SK-N-SH (cell line): ENCODE results near the gene SETD7. TPM values are rescaled to one million over a fixed set of nuclear protein-coding genes. Genes with fewer than 3 reads are reported as not detected.

ENCODE experiments used
- CTCF ChIA-PET: fragments of 300-600, 350-600 bp; formaldehyde crosslinking; extraction: SDS; loops from one replicate; lab custom pipeline; 2021; lab: Yijun Ruan, JAX
- POLR2A ChIA-PET: fragments of 350-600 bp; sonication (Branson Sonifier 250); formaldehyde crosslinking; extraction: SDS; loops from one replicate; lab custom pipeline; 2020; ENCODE audit warnings: antibody characterized with exemption, inconsistent platforms; lab: Yijun Ruan, JAX
- DNase-seq: peaks from one replicate; pipeline ENCODE4 v3.0.0; 2012
- H2AFZ ChIP-seq: fragments of 200-600 bp; sonication (generic); 2 replicates; pipeline ENCODE4 v1.8.1; 2016; ENCODE audit warnings: antibody characterized with exemption, mild to moderate bottlenecking, low read depth
- H3F3A ChIP-seq: fragments of 200-600 bp; sonication (generic); replicated peaks from 2 replicates; pipeline ENCODE3; 2016; ENCODE audit warnings: antibody characterized with exemption, mild to moderate bottlenecking; ENCODE audit not compliant: insufficient read depth
- H3K27ac ChIP-seq, 2 experiments: fragments of 200-500 bp in 1 of 2; fragments of 200-600 bp in 1 of 2; sonication (Bioruptor generic) in 1 of 2; sonication (generic), shearing (Covaris generic) in 1 of 2; 2 replicates each; pipeline versions ENCODE4 v1.5.1 to v1.6.1; 2014 to 2016; ENCODE audit warnings: low read depth in 2 of 2, inconsistent platforms in 1 of 2, low read length in 1 of 2, mild to moderate bottlenecking in 1 of 2, mixed read lengths in 1 of 2
- H3K27me3 ChIP-seq: fragments of 200-600 bp; sonication (generic), shearing (Covaris generic); 2 replicates; pipeline ENCODE4 v1.6.1; 2016; ENCODE audit warnings: mixed run types; ENCODE audit not compliant: insufficient read depth
- H3K36me3 ChIP-seq, 2 experiments: fragments of 200-500 bp in 1 of 2; fragments of 200-600 bp in 1 of 2; sonication (Bioruptor generic) in 1 of 2; sonication (generic) in 1 of 2; replicated peaks in 1 of 2; 2 replicates each; pipeline versions ENCODE3 to v1.5.1; 2014 to 2016; ENCODE audit warnings: low read length in 1 of 2, mild to moderate bottlenecking in 1 of 2; ENCODE audit not compliant: insufficient read depth in 2 of 2, control insufficient read depth in 1 of 2
- H3K4me1 ChIP-seq, 2 experiments: fragments of 200-500 bp in 1 of 2; fragments of 200-600 bp in 1 of 2; sonication (Bioruptor generic) in 1 of 2; sonication (generic), shearing (Covaris generic) in 1 of 2; 2 replicates each; pipeline versions ENCODE4 v1.5.1 to v1.6.1; 2014 to 2016; ENCODE audit warnings: low read depth in 1 of 2, low read length in 1 of 2, mixed run types in 1 of 2; ENCODE audit not compliant: insufficient read depth in 2 of 2, control insufficient read depth in 1 of 2
- H3K4me2 ChIP-seq: fragments of 200-600 bp; sonication (generic), shearing (Covaris generic); 2 replicates; pipeline ENCODE4 v1.6.1; 2017; ENCODE audit warnings: mixed run types
- H3K4me3 ChIP-seq, 2 experiments: fragments of 200-500 bp in 1 of 2; fragments of 200-600 bp in 1 of 2; sonication (Bioruptor generic) in 1 of 2; sonication (generic), shearing (Covaris generic) in 1 of 2; 2 replicates each; pipeline versions ENCODE4 v1.5.1 to v1.8.1; 2014 to 2016; ENCODE audit warnings: low read depth in 2 of 2, inconsistent platforms in 1 of 2, low read length in 1 of 2, mild to moderate bottlenecking in 1 of 2, mixed read lengths in 1 of 2, moderate library complexity in 1 of 2
- H3K79me2 ChIP-seq: fragments of 200-600 bp; sonication (generic); 2 replicates; pipeline ENCODE4 v1.8.1; 2017; ENCODE audit warnings: mild to moderate bottlenecking; ENCODE audit not compliant: insufficient read depth
- H3K9ac ChIP-seq: fragments of 200-600 bp; sonication (generic); 2 replicates; pipeline ENCODE4 v1.6.1; 2017; ENCODE audit warnings: mixed run types
- H3K9me2 ChIP-seq: fragments of 200-600 bp; sonication (generic); 2 replicates; pipeline ENCODE4 v1.6.1; 2017; ENCODE audit warnings: mixed run types
- H3K9me3 ChIP-seq: fragments of 200-600 bp; sonication (generic); 2 replicates; pipeline ENCODE4 v1.6.1; 2017; ENCODE audit warnings: mixed run types, mild to moderate bottlenecking, moderate library complexity
- H4K20me1 ChIP-seq: fragments of 200-600 bp; sonication (generic); 2 replicates; pipeline ENCODE4 v1.6.1; 2017; ENCODE audit warnings: mild to moderate bottlenecking, mixed run types; ENCODE audit not compliant: insufficient read depth
- ELF1 ChIP-seq: IDR thresholded peaks from 2 replicates; pipeline ENCODE4 v1.4.0; 2012
- EP300 ChIP-seq, 2 experiments: IDR thresholded peaks; 2 replicates each; pipeline versions ENCODE4 v1.4.0 to v1.6.1; 2012; ENCODE audit warnings: borderline replicate concordance in 1 of 2, low read depth in 1 of 2, low read length in 1 of 2
- FOSL2 ChIP-seq: IDR thresholded peaks from 2 replicates; pipeline ENCODE4 v1.4.0; 2012; ENCODE audit warnings: low read depth, mild to moderate bottlenecking, moderate library complexity, borderline replicate concordance
- FOXJ3 ChIP-seq: sonication (generic); formaldehyde crosslinking; IDR thresholded peaks from 2 replicates; pipeline ENCODE4 v1.5.1; 2020; ENCODE audit warnings: mild to moderate bottlenecking, missing genetic modification reagents
- GATA2 ChIP-seq: sonication (generic); formaldehyde crosslinking; IDR thresholded peaks from 2 replicates; pipeline ENCODE4 v1.5.0; 2020; ENCODE audit warnings: mild to moderate bottlenecking, missing genetic modification reagents
- JUND ChIP-seq: IDR thresholded peaks from 2 replicates; pipeline ENCODE4 v1.4.0; 2012
- MEF2A ChIP-seq: IDR thresholded peaks from 2 replicates; pipeline ENCODE4 v1.4.0; 2012; ENCODE audit warnings: low read depth, borderline replicate concordance
- MXI1 ChIP-seq: IDR thresholded peaks from 2 replicates; pipeline ENCODE4 v1.6.1; 2012; ENCODE audit warnings: mild to moderate bottlenecking, low read depth, low read length, improper control_type of control experiment
- NFIC ChIP-seq: IDR thresholded peaks from 2 replicates; pipeline ENCODE4 v1.4.0; 2012; ENCODE audit warnings: borderline replicate concordance
- POLR2AphosphoS5 ChIP-seq: IDR thresholded peaks from 2 replicates; pipeline ENCODE4 v1.6.1; 2012; ENCODE audit warnings: low read depth, low read length
- RAD21 ChIP-seq: IDR thresholded peaks from 2 replicates; pipeline ENCODE4 v1.6.1; 2012; ENCODE audit warnings: mild to moderate bottlenecking, low read length
- RXRA ChIP-seq: IDR thresholded peaks from 2 replicates; pipeline ENCODE4 v1.4.0; 2012; ENCODE audit warnings: low read depth, mild to moderate bottlenecking, borderline replicate concordance
- TAF1 ChIP-seq: IDR thresholded peaks from 2 replicates; pipeline ENCODE4 v1.6.1; 2012; ENCODE audit warnings: low read depth, mild to moderate bottlenecking, low read length, moderate library complexity, borderline replicate concordance
- TEAD4 ChIP-seq: IDR thresholded peaks from 2 replicates; pipeline ENCODE4 v1.4.0; 2012; ENCODE audit warnings: mild to moderate bottlenecking, borderline replicate concordance; ENCODE audit not compliant: insufficient read depth
- YY1 ChIP-seq: IDR thresholded peaks from 2 replicates; pipeline ENCODE4 v1.4.0; 2012; ENCODE audit warnings: low read depth, mild to moderate bottlenecking
- WGBS: methylation state at CpG from one replicate; pipeline ENCODE4 v1.1.6; 2017; ENCODE audit warnings: low lambda C conversion rate; 5-methylcytosine and 5-hydroxymethylcytosine counted together
- polyA plus RNA-seq, 3 experiments: library from polyadenylated mRNA; depleted of rRNA; stranded (reverse); fragments of >200 nt; gene quantifications; 2 replicates each; pipeline ENCODE4 v1.2.3, GENCODE V29; 2012
- TF ChIP-seq, protein P1 (sequence below): IDR thresholded peaks from 2 replicates; pipeline ENCODE4; 2012
- TF ChIP-seq, protein P2 (sequence below): IDR thresholded peaks from 2 replicates; pipeline ENCODE4 v1.4.0; 2012; ENCODE audit warnings: low read depth
- TF ChIP-seq, protein P3 (sequence below): IDR thresholded peaks from 2 replicates; pipeline ENCODE4 v1.4.0; 2012; ENCODE audit warnings: low read depth, borderline replicate concordance
- TF ChIP-seq, protein P4 (sequence below): fragments of 200-600 bp; sonication (generic); IDR thresholded peaks from 2 replicates; pipeline ENCODE4 v1.6.1; 2017; ENCODE audit warnings: antibody characterized with exemption, mild to moderate bottlenecking, moderate library complexity

Gene SETD7
- polyA plus RNA-seq, 1 of the 3 experiments (the other 2 are of a cell fraction): 5.0 TPM

DNA sequence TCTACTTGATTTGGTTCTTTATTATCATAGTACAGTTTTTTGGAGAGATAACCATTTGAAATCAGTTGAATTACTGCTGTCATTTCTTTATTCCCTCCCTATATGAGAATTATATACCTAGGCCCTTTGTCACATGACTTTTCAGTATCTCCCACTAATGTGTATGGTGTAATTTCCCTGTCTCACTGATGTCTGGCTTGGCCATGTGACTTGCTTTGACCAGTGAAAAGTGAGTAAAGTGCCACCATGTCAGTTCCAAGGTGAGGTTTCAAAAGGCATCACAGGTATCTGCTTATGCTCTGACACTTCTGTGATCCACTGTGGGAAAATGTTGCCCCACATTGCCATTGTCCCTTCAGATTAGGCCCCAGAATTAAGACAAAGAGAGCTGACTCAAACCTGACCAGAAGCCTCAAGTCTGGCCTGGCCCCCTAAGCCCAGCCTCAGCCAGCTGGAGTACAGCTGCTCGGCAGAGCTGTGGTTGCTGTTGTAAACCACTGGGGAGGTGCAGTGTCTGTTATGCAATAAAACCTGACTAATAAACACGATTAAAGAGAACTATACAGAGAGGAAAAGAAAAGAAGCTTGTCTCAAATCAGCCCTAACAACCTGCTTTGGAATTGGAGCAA lies 27.5 kb downstream of the SETD7 start:
- Histone ChIP-seq H2AFZ (no peak overlapping the region), H3K79me2 (no peaks in the 10 kb centered on the region), H3K4me1 (peaks cover 0 to 3% of the 10 kb centered on the region in 2 experiments; a peak in 1 of 4 replicates), H3K27me3 (no peaks in the 10 kb centered on the region), H3F3A (peaks cover 11% of the 10 kb centered on the region), H3K9ac (no peak overlapping the region), H3K4me3 (no peak overlapping the region), H3K36me3 (peaks cover 26 to 27% of the 10 kb centered on the region in 2 experiments), H4K20me1 (no peaks in the 10 kb centered on the region), H3K9me2 (no peaks in the 10 kb centered on the region), H3K9me3 (no peaks in the 10 kb centered on the region), H3K27ac (no peak overlapping the region), H3K4me2 (no peak overlapping the region)
- no peak for DNase-seq
- ChIA-PET CTCF (interaction anchor here (0.7 to 3.4 kb wide), 5 partner anchors 14 to 31 kb away, joined by 3 to 17 read pairs (median 4); partner anchors contain the start of gene SETD7), POLR2A (no interaction called here)
- WGBS: 79% methylated on average over 2 of the region's 2 CpGs
- TF ChIP-seq NFIC: no peak
- no peak for TF ChIP-seq JUND
- no peak for TF ChIP-seq EP300 (IDR thresholded peaks at IDR 0.05; ENCODE audit: borderline replicate concordance in 1 of 2, low read depth in 1 of 2, low read length in 1 of 2)
- TF ChIP-seq RAD21: no peak
- TF ChIP-seq, protein P1, sequence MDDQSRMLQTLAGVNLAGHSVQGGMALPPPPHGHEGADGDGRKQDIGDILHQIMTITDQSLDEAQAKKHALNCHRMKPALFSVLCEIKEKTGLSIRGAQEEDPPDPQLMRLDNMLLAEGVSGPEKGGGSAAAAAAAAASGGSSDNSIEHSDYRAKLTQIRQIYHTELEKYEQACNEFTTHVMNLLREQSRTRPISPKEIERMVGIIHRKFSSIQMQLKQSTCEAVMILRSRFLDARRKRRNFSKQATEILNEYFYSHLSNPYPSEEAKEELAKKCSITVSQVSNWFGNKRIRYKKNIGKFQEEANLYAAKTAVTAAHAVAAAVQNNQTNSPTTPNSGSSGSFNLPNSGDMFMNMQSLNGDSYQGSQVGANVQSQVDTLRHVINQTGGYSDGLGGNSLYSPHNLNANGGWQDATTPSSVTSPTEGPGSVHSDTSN: no peak
- no peak for TF ChIP-seq GATA2 (CRISPR knock-in tag)
- no peak for TF ChIP-seq MXI1
- TF ChIP-seq POLR2AphosphoS5: no peak
- TF ChIP-seq FOSL2: no peak
- TF ChIP-seq, protein P2, sequence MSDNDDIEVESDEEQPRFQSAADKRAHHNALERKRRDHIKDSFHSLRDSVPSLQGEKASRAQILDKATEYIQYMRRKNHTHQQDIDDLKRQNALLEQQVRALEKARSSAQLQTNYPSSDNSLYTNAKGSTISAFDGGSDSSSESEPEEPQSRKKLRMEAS: no peak
- TF ChIP-seq FOXJ3: no peak
- no peak for TF ChIP-seq TEAD4
- TF ChIP-seq MEF2A: no peak
- TF ChIP-seq, protein P3, sequence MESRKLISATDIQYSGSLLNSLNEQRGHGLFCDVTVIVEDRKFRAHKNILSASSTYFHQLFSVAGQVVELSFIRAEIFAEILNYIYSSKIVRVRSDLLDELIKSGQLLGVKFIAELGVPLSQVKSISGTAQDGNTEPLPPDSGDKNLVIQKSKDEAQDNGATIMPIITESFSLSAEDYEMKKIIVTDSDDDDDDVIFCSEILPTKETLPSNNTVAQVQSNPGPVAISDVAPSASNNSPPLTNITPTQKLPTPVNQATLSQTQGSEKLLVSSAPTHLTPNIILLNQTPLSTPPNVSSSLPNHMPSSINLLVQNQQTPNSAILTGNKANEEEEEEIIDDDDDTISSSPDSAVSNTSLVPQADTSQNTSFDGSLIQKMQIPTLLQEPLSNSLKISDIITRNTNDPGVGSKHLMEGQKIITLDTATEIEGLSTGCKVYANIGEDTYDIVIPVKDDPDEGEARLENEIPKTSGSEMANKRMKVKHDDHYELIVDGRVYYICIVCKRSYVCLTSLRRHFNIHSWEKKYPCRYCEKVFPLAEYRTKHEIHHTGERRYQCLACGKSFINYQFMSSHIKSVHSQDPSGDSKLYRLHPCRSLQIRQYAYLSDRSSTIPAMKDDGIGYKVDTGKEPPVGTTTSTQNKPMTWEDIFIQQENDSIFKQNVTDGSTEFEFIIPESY: no peak
- no peak for TF ChIP-seq TAF1
- TF ChIP-seq, protein P4, sequence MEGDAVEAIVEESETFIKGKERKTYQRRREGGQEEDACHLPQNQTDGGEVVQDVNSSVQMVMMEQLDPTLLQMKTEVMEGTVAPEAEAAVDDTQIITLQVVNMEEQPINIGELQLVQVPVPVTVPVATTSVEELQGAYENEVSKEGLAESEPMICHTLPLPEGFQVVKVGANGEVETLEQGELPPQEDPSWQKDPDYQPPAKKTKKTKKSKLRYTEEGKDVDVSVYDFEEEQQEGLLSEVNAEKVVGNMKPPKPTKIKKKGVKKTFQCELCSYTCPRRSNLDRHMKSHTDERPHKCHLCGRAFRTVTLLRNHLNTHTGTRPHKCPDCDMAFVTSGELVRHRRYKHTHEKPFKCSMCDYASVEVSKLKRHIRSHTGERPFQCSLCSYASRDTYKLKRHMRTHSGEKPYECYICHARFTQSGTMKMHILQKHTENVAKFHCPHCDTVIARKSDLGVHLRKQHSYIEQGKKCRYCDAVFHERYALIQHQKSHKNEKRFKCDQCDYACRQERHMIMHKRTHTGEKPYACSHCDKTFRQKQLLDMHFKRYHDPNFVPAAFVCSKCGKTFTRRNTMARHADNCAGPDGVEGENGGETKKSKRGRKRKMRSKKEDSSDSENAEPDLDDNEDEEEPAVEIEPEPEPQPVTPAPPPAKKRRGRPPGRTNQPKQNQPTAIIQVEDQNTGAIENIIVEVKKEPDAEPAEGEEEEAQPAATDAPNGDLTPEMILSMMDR: no peak
- no peak for TF ChIP-seq ELF1
- no peak for TF ChIP-seq YY1
- no peak for TF ChIP-seq RXRA
